Renal cortical epithelial cell (primary cell): ENCODE results near the gene NRGN. TPM values are rescaled to one million over a fixed set of nuclear protein-coding genes. Genes with fewer than 3 reads are reported as not detected.
"Not testable (repeated sequence)": the region's sequence is repeated elsewhere in the genome, so short reads cannot be mapped to it uniquely, and the experiment has no call there.

Experiments
- DNase-seq: peaks from one replicate; pipeline ENCODE4 v3.0.0-alpha.2; 2011; ENCODE audit warnings: low read depth
- total RNA-seq: library from RNA; depleted of rRNA; stranded (reverse); fragments of >200 nt; gene quantifications from 2 replicates; pipeline ENCODE4 v1.2.3, GENCODE V29; 2014

NRGN gene
- total RNA-seq, 1 donor from 2014 or later, result 0.10 TPM

GRCh38 chr11:124757320-124757719 is 17.6 kb downstream of the NRGN start:
- no peak for DNase-seq

- peak; percentile 63 for DNase-seq
These were observed 18.9 kb downstream of the NRGN start for GRCh38 chr11:124758355-124759265.

- DNase-seq, result no peak
These were observed 19.8 kb downstream of the NRGN start for GRCh38 chr11:124759266-124760204.

GRCh38 chr11:124760205-124760652 is 20.5 kb downstream of the NRGN start:
- no peak for DNase-seq

GRCh38 chr11:124760806-124761205 is 21.1 kb downstream of the NRGN start:
- DNase-seq, result no peak

GRCh38 chr11:124761301-124762104 is 21.8 kb downstream of the NRGN start:
- no peak for DNase-seq

- DNase-seq, result no peak
These were observed 22.4 kb downstream of the NRGN start, which contains the start of gene ESAM for GRCh38 chr11:124762105-124762623. Gene ESAM, minus strand, starts transcription at chr11:124762290. Its CDS starts 136 bp downstream, at chr11:124762154.

- DNase-seq, result no peak
These were observed 22.9 kb downstream of the NRGN start for GRCh38 chr11:124762624-124763155.

- peak; percentile 90 for DNase-seq
These were observed 23.6 kb downstream of the NRGN start for GRCh38 chr11:124763156-124763947.

GRCh38 chr11:124766156-124766555 is 26.4 kb downstream of the NRGN start:
- no peak for DNase-seq

GRCh38 chr11:124768914-124769313 is 29.2 kb downstream of the NRGN start:
- DNase-seq, result peak; percentile 64

GRCh38 chr11:124769806-124770774 is 30.3 kb downstream of the NRGN start:
- peak; percentile 77 for DNase-seq

GRCh38 chr11:124770959-124771358 is 31.2 kb downstream of the NRGN start:
- DNase-seq, result not testable (repeated sequence)

GRCh38 chr11:124776865-124777645 is 37.3 kb downstream of the NRGN start:
- no peak for DNase-seq

- DNase-seq, result peak; percentile 16
These were observed 38.5 kb downstream of the NRGN start for GRCh38 chr11:124778281-124778680.

- DNase-seq, result no peak
These were observed 39.8 kb downstream of the NRGN start for GRCh38 chr11:124779568-124779967.

- no peak for DNase-seq
These were observed 43.3 kb downstream of the NRGN start for GRCh38 chr11:124783002-124783401.

- DNase-seq, result no peak
These were observed 44.3 kb downstream of the NRGN start for GRCh38 chr11:124784051-124784450.
